ENCODE measurements around the gene BCO2.

Gene BCO2

DNA sequence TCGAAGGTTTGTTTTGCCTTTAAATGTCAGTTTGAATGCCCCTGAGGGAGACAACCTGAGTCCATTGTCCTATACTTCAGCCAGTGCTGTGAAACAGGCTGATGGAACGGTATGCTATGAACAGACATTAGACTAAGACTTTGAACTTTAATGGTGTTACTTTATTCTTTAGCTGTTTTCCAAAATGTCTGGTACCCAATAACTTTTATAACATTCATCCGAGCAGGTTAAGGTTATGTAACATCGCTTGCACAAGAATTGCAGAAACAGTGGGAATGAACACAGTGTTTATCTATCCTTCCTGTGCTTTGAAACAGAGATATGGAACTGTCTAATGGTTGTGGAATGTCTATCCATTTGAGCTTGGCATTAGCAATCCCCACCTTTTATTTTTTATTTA, 38.4 kb downstream of the BCO2 start:
- in situ Hi-C loops (cut with MboI; ENCODE audit: low sequenced_read_pairs) = no loop called here

DNA sequence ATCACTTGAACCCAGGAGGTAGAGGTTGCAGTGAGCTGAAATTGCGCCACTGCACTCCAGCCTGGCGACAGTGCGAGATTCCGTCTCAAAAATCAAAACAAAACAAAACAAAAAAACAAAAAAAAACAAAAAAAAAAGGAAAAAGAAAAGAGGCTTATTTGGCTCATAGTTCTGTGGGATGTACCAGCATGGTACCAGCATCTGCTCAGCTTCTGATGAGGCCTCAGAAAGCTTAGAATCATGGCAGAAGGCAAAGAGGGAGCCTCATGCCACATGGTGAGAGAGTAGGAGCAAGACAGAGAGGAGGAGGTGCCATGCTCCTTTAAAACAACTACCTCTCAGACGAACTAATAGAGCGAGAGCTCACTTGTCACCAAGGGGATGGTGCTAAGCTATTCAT, 40.3 kb downstream of the BCO2 start:
- in situ Hi-C loops (cut with MboI; ENCODE audit: low sequenced_read_pairs) = no loop called here

DNA sequence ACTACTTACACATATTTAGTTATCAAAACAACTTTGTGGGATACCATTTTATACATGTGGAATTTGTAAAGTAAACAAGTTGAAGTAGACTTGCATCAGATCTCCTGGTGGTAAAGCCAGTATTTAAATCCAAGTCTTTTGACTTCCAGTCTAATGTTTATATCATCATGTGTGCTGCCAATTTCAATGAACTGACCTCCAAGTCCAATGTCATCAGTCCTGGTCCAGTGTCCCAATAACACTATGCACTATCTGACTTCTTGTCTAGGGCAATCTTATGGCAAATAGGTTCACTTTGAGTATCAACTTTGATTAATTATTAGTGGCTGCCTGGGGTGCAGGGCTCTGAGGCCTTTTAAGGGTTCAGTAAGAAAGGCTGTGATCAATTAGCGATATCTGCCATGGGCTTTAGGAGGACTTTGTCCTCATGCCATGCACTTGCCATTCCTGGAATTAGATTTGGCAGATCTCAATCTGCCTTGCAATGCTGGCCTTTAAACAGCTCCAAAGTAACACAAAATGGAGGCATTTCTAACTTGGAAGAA, 41.3 kb downstream of the BCO2 start:
- in situ Hi-C loops (cut with MboI; ENCODE audit: low sequenced_read_pairs) = no loop called here

DNA sequence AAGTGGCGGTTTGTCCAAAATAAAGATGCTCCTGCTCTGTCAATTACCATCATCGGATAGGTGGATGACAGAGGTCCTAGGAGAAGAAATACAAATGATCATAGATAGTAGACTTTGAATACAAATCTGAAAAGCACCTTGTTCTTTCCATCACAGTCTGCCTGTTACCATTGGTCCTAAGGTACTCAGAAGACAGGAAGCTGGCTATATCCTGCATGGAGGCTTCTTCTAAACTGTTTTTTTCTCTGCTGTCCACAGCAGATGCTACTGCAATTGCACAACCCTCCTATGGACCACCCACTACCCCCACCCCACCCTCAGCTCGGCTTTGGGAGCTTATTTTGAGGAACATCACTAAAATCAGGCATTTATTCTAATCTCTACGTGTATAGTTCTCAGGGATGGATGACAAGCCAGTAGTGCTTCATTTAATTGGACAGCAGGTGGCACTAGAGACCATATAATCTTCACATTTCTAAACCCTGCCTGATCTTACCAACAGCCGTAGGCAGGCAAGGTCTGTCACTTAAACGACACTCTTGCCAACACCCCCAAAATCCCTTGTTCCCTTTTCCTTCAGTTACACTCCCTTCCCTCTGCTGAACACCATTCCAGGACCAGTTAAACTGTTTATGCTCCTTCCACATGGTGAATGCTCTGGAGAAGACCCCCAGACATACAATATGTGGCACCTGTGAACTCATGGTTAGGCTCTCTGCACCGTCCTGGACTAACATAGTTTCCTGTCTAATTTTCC, 44.3 kb downstream of the BCO2 start:
- in situ Hi-C loops (cut with MboI; ENCODE audit: low sequenced_read_pairs) = no loop called here

DNA sequence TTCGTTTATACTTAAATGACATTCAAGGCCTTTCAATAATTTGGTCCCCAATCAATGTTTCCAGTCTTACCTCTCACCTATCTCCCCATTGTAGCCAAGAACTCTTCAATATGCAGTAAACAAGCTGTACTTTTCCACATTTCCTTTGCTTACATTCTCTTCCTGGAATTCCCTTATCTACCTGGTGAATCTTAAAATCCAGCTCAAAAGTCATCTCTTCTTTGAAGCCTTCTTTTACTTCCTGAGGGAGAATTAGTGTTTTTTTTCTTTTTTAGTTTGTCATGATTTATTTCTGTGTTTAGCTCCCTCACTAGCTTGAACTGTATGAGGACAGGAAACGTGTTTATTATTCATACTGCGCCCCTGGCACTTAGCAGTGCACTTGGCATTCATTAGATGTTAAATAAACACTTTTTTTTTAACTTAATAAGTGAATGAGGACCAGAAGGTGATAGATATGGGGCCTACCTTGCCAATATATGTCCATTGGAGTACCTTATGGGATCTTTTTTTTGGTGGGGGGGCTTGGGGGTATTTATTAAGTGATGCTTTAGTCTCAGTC, 46.0 kb downstream of the BCO2 start:
- in situ Hi-C loops (cut with MboI; ENCODE audit: low sequenced_read_pairs) = no loop called here

DNA sequence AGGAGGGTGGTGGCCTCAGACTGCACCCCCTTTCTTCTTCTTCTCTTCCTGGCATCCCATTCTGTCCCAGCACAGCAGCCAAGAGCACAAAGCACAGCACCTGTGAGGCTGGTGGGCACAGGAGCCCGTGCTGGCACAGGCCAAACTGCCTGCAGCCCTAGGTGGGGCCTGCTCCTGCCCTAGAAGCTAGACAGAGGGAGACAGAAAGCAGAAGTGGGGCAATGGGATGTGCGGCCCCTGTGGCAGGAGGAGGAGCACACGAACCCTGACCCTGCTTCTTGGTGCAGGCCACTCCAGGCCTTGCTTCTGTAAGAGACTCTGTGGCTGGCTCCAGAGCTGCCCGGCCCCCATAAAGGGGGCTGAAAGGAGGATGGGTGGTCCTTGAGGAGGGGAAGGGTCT, 47.0 kb downstream of the BCO2 start:
- in situ Hi-C loops (cut with MboI; ENCODE audit: low sequenced_read_pairs) = no loop called here

DNA sequence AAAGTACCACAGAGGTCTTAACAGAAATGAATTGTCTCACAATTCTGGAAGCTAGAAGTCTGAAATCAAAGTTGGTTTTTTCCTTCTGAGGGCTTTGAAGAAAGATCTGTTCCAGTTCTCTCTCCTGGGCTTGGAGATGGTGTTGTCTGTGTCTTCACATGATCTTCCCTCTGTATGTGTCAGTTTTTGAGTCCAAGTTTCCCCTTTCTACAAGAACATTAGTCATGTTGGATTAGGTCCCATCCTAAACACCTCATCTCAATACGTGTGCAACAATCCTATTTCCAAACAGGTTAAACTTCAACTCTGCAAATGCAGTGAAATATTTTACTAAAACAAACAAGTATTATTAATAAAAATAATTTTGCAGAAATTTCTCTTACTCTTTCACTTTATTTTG, 47.8 kb downstream of the BCO2 start:
- in situ Hi-C loops (cut with MboI; ENCODE audit: low sequenced_read_pairs) = no loop called here

DNA sequence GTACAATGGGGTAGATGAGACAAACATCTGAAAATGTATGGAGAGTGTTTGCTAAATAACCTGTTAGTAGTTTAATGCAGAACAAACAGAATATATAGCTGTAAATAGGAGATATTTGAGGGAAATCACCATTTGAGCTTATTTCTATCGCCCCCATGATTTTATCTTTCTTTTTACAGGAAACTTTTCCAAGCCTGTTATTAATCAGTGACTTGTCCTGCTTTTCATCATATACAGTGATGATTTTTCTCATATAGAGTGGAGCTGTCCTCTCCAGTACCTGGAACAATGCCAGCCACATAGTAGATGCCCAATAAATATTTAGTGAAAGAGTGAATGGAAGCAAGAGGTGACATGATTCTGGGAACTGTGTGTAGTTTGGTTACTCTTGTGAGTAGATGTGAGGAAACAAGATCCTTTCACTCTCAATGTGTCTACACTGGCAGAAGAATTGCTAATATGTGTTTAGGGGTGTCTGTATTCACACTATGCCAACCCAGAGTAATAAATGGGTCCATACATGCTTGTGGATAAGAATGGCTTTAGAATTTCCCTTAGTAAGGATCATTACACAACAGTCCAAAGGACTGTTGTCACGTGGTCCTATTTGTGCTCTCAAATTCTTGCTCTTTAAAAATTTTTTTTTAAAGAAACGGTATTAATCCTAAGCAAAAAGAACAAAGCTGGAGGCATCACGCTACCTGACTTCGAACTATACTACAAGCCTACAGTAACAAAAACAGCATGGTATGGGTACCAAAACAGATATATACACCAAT, 48.6 kb downstream of the BCO2 start:
- in situ Hi-C loops (cut with MboI; ENCODE audit: low sequenced_read_pairs) = no loop called here

DNA sequence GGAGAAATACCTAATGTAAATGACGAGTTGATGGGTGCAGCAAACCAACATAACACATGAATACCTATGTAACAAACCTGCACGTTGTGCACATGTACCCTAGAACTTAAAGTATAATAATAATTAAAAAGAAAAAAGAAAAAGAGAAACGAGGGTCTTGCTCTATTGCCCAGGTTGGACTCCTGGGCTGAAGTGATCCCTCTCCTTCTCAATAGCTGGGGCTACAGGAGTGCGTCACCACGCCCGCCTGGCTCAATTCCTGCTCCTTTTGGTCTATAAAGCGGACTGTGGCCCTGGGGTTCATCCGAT, 50.4 kb downstream of the BCO2 start:
- in situ Hi-C loops (cut with MboI; ENCODE audit: low sequenced_read_pairs) = no loop called here

DNA sequence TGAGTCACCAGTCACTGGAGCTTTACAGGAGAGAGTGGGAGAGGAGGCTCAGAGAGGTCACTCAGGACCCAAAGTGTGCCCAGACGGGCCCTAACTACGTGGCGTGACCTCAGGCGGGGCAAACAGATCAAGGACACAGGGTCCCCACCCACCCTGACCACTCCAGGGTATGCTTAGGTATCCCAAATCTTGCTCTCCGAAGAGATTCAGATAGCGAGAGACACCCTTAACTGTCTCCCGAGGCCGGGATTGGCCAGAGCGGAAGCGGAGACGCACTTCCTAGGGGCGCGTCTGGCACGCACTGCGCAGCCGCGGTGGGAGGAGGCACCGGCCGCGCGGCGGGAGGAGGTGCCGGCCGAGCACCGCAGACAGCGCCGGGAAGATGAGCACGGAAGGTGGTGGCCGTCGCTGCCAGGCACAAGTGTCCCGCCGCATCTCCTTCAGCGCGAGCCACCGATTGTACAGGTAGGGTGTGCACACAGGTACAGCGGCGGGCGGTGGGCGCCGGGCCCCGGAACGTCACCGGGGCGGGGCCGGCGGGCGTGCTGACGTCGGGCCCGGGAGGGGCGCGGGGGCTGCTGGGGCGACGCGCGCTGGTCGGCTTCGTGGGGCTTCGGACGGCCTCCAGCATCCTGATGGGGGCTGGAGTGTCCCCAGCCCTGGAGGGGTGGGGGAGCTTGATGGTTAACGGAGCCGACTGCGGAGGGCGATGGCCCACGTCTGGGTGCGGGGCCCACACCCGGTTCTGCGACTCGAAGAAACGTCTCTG, 50.9 kb downstream of the BCO2 start, which contains the start of gene PTS:
TSS of gene PTS (plus strand) at position 367 of the 769 bp plus-strand sequence. CDS start at position 383, 16 bp downstream.
- in situ Hi-C loops (cut with MboI; ENCODE audit: low sequenced_read_pairs) = no loop called here

DNA sequence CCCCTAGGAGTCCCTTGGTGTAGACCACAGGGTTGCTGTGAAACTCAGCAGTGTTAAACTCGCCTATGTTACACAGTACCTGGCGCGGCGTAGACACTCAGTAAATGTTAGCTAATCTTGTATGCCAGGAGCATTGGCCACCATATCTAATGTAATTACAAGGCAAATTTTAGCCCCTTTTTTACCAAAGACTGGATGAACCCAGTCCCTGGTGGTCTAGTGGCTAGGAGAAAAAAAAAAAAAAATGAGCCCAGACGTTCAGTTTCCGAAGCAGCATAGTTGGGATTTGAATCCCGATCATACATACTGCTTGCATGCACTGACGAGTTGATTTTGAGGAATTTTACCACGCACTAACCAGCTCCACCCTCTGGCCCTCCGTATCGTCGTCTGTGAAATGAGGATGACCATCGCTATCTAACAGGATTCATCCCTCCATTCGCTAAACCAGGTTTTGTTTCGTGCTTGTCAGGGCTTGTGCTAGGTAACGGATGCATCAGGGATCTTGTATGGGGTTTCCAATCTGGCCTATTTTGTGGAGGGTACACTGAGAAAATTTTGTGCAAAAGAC, 51.6 kb downstream of the BCO2 start:
- in situ Hi-C loops (cut with MboI; ENCODE audit: low sequenced_read_pairs) = no loop called here

DNA sequence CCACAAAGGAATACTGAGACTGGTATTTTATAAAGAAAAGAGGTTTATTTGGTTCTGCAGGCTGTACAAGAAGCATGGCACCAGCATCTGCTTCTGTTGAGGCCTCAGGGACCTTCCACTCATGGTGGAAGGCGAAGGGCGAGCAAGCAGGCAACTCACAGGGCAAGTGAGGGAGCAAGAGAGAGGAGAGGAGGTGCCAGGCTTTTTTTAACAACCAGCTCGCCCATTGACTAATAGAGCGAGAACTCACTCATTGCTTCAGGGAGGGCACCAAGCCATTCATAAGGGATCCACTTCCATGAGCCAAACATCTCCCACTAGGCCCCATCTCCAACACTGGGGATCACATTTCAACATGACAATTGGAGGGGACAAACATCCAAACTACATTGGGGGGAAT, 52.2 kb downstream of the BCO2 start:
- in situ Hi-C loops (cut with MboI; ENCODE audit: low sequenced_read_pairs) = no loop called here

DNA sequence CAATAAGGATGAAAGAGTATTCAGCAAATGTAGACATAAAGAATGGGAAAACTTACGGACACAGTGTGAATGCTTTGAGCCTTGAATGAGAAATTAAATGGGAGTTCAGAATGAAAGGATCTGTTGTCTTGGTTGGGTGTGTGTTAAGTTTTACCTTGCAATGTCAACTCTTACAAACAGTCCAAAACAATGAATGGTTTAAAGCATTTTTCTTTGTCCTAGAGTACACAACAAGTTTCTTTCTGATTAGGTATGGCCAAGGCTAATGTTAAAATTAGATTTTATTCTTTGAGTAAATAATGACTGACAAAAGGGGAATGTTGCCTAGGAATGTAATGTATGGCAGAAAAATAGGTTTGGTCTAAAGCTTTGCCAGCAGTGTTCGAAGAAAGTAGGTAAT, 53.4 kb downstream of the BCO2 start:
- in situ Hi-C loops (cut with MboI; ENCODE audit: low sequenced_read_pairs) = no loop called here

DNA sequence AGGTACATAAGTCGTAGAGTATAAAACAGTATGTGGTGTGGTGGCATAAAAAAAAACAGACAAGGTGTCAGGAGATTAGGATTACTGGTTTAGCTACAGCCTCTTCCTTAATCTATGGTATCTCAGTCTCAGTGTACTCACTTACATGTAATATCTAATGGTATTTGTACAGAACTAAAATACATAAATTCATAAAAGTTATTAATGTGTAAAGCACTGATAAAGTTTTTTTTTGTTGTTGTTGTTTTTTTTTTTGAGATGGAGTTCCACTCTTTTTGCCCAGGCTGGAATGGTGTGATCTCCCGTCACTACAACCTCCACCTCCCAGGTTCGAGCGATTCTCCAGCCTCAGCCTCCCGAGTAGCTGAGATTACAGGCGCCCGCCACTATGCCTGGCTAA, 53.8 kb downstream of the BCO2 start:
- in situ Hi-C loops (cut with MboI; ENCODE audit: low sequenced_read_pairs) = no loop called here

DNA sequence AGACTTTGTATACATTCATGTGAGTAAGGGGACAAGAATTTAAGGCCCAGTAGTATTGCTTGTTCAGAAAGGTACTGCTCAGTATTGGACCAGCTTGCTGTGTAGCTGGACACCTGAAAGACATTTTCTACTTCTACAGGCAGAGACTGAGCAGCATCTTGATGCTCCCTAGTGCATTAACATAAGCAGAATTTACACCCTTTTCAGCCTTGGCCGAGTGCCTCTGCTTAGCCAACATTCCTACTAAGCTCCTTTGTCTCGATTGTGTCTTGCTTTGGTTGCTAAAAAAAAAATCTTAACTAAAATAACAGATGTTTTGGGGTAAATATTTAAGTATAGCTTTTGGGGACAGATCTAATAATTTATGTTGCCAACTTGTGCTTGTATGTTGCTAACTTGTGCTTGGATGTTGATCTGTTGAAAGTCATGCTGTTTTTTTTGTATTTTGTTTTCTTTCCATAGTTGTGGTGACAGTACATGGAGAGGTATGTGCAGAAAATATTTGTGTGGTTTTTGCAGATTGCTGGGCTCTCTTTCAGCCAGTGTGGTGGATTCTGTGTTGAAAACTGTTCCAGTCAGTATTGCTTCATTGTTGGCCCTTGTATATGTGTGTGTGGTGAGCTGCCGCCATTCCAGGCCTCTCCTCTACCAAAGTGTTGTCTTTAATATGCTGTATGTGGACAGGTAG, 54.6 kb downstream of the BCO2 start:
- in situ Hi-C loops (cut with MboI; ENCODE audit: low sequenced_read_pairs) = no loop called here

DNA sequence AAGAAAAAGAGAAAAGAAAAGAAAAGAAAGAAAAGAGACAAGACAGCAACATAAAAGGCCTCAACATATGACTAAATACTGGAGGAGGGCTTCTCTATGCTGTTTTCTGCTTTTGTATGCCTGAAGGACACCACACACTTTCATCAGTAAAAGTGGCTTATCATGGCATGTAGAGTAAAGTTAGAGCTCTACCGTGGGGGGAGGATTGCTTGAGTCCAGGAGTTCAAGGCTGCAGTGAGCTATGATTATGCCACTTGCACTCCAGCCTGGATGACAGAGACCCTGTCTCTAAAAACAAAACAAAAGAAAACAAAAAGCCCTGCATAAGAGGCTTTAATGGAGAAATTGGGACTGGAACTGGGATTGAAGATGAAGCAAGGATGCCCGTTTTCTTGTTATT, 56.6 kb downstream of the BCO2 start:
- in situ Hi-C loops (cut with MboI; ENCODE audit: low sequenced_read_pairs) = no loop called here

DNA sequence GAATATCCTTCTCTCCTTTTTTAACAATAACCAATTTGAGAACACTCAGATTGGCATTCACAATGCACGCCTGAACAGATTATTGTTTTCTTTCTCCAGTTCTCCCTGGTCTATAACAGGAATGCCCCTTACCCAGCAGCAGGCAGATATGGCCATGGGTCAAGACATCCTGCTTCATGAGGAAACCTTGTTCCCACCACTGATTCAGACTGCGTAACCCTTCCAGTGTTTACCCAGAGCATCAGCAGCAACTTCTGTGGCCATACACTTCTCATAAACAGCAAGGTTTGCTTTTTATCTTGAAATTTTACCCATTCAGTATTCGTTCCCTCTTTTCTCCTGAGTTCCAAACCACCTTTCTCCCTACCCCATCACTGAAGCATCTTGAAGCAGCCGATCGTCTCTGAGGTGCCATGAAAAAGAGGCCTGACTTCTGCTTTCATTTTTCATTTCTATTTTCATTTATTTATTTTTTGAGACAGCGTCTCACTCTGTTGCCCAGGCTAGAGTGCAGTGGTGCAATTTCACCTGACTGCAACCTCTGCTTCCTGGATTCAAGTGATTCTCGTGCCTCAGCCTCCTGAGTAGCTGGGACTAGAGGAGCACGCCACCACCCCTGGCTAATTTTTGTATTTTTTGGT, 60.6 kb downstream of the BCO2 start:
- in situ Hi-C loops (cut with MboI; ENCODE audit: low sequenced_read_pairs) = no loop called here

DNA sequence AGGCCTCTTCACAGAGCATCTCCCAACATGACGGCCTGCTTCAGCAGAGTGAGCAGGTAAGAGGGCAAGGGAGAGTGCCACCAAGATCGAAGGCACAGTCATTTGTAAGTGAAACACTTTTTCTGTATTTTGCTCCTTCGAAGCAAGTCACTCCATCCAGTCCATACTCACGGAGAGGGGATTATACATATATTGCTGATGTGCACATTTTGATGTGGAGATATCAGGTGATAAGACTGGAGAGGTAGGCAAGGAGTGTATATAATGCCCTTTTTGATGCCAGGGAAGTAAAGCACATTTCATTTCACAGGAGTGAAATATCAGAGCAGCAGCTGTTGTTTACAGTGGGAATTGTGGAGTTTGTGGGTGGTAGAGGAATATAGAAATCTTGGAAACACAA, 62.1 kb downstream of the BCO2 start:
- in situ Hi-C loops (cut with MboI; ENCODE audit: low sequenced_read_pairs) = no loop called here

DNA sequence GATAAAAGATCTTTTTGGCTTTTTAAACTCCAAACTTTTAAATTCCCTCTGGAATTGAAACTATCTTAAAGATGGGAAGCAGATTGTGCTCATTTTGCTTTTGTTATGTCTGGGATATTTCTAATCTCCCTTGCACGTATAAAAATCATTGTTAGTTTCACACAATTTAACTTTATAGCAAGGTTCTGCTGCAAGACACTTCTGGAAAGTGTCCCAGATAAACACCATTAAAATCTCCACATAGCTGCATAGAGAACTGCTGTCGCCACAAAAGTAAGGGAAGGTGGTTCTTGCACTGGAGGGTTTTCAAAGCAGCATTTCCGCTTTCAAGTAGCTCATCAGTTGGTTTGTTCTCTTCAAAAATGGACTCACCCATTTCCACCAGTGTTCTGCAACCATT, 62.7 kb downstream of the BCO2 start:
- in situ Hi-C loops (cut with MboI; ENCODE audit: low sequenced_read_pairs) = no loop called here

DNA sequence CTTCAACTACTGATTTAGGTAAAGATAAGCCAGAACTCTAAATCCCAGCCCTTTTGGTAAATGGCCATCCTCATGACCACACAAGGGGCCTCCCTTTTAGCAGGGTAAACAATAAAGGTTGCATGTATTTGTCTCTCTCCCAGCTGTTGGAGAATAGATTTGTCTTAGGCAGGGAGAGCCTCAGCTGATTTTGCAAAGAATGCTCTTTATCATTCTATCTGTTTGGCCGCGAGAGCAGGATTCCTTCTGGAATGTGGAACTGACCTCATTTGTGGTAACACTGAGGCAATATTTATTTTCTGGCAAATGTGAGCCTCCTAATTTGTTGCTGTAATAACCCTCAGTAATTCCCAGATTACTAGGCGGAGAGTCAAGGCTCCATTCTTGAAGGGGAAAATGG, 66.2 kb downstream of the BCO2 start:
- in situ Hi-C loops (cut with MboI; ENCODE audit: low sequenced_read_pairs) = no loop called here

Measured in hTERT RPE-1 (cell line).